HG03095 (cell line): Measurements from ENCODE around the gene RNF6.
A peak's percentile ranks its signal among the peaks of the same experiment; 100 is the strongest.
"Not testable (repeated sequence)": the region's sequence is repeated elsewhere in the genome, so short reads cannot be mapped to it uniquely, and the experiment has no call there.

ENCODE experiments used
- ATAC-seq: cut with Tn5 transposase; IDR thresholded peaks from one replicate; pipeline ENCODE4 v1.9.1; 2021; ENCODE audit warnings: moderate library complexity; ENCODE audit not compliant: unreplicated experiment

The RNF6 gene

DNA sequence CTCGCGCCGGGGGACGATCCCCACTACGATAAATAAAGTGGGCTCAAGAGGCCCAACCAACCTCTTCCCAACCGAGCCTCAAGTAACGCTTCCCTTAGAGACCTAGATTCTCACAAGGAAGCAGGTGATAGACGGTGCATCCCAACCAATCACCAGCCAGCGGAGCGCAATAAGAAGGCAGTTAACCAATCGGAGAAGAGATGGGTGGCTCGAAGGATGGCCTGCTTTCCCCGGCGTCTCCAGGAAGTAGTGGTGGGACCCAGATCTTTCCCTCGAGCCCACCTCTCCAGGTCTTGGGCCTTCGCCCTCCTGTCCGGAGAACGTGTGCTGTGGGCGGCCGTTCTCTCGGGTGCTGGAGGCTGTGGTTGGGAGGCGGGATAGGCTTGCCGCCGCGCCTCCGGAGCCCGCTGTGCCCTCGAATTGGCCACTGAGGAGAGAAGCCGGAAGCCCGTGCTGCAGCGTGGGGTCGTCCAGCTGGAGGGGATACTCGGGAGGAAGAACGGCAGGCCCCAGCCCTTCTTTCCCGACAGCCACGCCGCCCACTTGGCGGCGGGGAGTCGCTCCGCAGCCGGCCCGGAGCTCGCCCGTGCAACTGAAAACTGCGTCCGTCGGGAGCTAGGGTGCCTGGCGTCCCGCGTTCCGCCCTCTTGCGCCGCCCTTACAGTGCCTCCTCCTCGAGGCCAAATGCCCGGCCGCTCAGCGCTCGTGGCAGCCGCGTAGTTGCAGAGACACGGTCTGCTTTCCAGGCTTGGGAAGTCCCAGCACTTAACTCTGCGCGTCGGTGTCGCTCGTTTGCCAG lies at the start of gene RNF6:
TSS of gene RNF6 (minus strand) at position 594 of the 799 bp plus-strand sequence. CDS start 2,665 bp downstream, outside the sequence.
- peak; percentile 96 for ATAC-seq

DNA sequence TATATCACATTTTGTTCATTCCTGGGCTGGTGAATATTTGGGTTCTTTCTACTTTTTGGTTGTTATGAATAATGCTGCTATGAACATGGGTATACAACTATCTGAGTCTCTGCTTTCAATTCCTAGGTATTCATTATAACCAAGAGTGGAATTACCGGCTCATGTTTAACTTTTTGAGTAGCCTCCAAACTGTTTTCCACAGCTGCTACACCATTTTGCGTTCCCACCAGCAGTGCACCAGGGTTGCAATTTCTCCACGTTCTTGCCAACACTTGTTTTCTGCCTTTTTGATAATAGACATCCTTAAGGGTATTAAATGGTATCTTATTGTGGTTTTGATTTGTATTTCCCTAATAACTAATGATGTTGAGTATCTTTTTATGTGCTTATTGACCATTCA lies 48.6 kb upstream of the RNF6 start:
- ATAC-seq = no peak

- no peak for ATAC-seq
Measured at GRCh38 chr13:26266311-26266710, 44.2 kb upstream of the RNF6 start.

- no peak for ATAC-seq
Measured at GRCh38 chr13:26262156-26262555, 40.0 kb upstream of the RNF6 start.

GRCh38 chr13:26259634-26260033 lies 37.5 kb upstream of the RNF6 start:
- no peak for ATAC-seq

DNA sequence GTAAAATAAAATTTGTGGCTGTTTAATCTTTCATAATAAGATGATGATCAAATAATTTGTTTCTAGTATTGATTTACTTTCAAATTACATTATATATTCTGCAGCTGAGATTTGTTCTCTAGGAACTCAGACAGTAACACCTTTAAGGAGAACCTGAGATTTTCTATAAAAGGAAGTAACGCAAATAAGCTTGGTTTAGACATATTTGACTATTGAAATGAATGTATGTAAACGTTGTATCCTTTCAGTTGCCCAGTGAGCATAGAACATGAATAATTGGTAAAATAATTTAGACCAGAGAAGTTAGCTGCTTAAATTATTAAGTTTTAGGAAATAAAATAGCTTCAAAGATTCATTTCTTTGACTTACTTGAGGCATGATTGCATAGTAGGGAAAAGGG lies 34.9 kb upstream of the RNF6 start:
- ATAC-seq = no peak

DNA sequence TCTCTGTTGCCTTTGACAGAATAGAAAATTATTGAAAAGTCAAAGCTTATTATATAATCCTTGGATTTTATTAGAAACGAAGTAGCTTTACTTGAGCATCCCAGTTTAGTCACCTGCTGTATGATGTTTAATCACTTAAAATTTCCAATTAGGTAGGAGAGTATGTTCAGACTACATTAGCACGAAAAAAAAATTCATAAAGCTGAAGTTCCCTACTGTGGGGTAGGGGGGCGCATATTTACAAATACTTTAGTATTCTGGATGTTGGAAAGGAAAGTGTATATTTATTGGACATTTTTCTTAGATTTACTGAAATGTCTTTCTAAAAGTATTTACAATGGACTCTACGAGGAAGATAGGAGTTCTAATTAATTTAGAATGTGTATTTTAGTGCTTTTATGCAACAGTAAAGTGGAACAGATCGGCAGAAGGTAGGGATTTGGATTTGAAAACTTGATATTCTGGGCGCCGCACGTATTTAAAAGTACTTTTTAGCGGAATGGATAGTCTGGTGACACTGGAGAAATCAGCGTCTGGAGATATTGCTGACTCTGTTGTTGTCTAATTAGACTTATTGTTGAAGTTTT lies 33.7 kb upstream of the RNF6 start:
- no peak for ATAC-seq

GRCh38 chr13:26255115-26255514 lies 33.0 kb upstream of the RNF6 start:
- ATAC-seq = no peak

DNA sequence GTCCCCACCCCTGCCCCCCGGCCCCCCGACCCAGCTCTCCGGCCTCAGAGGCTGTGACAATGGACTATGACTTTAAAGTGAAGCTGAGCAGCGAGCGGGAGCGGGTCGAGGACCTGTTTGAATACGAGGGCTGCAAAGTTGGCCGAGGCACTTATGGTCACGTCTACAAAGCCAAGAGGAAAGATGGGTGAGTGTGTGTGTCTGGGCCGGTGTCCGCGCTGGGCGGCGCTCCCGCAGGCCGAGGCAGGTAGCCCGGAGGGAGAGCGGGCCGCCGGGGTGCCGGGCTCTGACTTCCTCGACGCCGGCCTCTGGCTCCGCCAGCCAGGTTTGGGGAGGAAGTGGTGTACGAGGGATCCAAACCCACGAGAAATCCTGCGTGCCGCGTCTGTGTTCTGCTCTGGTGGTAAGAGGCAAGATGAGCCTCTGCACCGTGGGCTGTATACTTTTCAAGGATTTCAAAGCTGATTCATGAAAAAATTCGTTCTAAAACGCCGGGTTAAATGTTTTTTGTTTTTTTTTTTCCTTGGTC lies 32.5 kb upstream of the RNF6 start:
- peak; percentile 34 for ATAC-seq

DNA sequence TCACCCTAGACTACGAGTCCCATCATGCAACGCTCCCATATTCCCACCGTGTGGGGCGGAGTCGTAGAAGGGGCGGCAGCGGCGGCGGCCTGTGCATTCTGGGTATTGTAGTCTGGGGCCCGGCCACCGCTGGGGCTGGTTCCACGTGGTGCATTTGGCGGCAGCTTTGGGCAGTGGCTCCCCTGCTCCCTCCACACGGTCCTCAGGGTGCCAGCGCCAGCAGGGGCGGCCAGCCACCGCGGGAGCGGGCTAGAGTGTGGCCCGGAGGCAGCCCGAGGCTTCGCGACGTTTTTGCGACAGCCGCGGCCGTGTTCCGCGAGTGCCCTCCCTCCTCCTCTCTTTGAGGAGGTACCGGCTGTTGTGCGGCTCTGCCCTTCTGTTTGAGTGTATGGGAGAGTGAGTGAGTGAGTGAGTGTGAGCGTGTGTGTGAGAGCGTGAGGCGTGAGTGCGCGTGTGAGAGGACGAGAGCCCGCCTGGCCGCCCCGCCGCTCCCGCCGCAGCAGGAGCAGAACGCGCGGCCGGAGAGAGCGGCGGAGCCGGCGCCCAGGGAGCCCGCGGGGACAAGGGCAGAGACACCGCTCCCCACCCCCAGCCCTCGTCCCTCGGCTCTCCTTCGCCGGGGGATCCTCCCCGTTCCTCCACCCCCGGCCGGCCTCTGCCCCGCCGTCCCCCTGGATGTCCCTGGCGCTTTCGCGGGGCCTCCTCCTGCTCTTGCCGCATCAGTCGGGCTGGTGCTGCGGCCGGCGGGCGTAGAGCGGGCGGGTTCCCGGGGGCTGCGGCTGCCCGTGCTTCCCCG lies 31.9 kb upstream of the RNF6 start, which contains the start of gene CDK8:
TSS of gene CDK8 (plus strand) at position 343 of the 796 bp plus-strand sequence. CDS start 513 bp downstream, outside the sequence.
- ATAC-seq = peak; percentile 82

DNA sequence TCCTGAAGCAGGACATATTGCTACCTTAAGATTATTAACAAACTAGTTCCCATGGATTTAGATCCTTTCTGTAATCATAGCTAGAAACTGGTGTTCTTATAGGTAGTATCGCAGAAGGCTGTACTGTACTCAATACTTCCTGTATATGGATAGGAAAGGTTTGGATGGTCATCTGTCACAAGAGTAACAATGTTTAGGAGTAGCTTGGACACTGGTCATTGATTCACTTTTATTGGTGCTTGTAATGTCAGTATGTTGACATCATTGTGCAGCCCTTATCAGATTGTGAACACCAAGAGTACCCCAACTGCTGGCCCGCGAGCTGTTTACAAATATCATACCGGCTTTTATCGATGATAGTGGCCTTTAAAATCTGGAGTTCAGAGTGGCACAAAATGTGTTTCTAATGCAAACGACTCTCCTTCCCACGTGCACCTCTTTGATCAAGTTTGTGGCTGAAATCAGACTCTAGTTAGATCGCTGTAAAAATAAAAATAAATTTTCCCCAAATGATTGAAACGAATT lies 31.2 kb upstream of the RNF6 start:
- ATAC-seq = no peak

GRCh38 chr13:26252006-26252405 lies 29.9 kb upstream of the RNF6 start:
- ATAC-seq = not testable (repeated sequence)

DNA sequence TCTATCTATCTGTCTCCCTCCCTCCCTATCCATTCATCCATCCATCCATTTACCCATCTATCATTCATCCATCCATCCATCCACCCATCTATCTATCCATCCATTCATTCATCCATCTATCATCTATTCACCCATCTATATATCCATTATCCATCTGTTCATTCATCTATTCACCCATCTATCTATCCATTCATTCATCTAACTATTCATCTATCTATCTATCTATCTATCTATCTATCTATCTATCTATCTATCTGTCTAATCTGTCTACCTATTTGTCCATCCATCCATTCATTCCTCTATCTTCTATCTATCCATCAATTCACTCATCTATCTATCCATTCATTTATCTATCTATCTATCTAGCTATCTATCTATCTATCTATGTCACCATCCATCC lies 27.4 kb upstream of the RNF6 start:
- no peak for ATAC-seq

DNA sequence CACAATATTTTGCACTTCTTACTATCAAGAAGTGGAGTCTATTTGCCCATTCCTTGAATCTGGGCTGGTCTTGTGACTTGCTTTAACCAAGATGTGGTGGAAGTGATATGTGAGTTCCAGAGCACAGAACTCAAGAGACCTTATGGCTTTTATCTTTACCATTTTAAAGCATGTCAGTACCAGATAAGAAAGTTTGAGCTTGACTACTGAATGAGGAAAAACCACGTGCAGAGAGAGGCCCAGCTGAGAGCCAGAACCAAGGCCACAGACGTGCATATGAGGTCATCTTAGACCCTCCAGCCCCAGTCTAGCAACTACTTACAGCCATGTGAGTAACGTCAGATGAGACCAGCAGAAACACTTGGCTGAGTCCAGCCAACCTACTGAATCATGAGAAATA lies 25.5 kb upstream of the RNF6 start:
- ATAC-seq = no peak

DNA sequence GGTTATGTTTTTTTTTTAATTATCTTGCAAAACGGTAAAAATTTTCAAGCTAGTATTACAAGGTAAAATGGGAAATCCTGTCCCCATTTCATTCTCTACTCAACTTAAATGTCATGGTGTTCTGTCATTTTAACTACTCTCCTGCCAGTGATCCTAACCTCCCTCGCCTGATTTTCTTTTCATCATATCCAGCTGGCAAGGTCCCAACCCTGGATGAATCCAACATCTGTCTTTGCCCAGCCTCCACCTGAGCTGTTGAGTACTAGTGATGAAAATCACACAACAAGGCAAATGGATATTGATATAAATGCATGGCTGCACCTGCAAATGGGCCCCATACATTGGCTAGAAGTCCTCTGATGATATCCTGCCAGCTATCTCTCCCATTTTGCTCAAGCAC lies 24.9 kb upstream of the RNF6 start:
- ATAC-seq = no peak

GRCh38 chr13:26246154-26246553 lies 24.0 kb upstream of the RNF6 start:
- no peak for ATAC-seq

DNA sequence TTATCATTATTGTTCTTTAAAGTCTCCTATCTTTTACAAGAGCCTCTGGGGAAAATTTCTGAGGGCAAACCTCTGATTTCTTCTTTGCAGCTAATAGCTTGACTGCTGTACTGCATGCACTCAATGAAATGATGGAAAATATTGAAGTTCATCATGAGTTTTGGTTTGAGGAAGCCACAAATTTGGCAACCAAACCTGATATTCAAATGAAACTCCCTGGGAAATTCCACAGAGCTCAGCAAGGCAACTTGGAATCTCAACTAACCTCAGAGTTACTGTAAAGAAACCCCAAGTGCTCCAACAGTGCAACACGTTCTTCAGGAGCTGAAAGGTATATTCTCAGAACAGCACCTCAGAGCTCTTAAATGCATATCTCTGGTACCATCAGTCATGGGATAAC lies 14.2 kb upstream of the RNF6 start:
- no peak for ATAC-seq

GRCh38 chr13:26230703-26231102 lies 8.6 kb upstream of the RNF6 start:
- ATAC-seq = no peak

- no peak for ATAC-seq
Measured at GRCh38 chr13:26229080-26229615, 7.0 kb upstream of the RNF6 start.

GRCh38 chr13:26228096-26228495 lies 6.0 kb upstream of the RNF6 start:
- ATAC-seq = no peak
